H1 (cell line): ENCODE results near the gene CBX2. TPM values are rescaled to one million over a fixed set of nuclear protein-coding genes. Genes with fewer than 3 reads are reported as not detected.

Experiments
- CTCF ChIA-PET: fragments of 300-600 bp; sonication (Branson Sonifier 250); formaldehyde crosslinking; loops from one replicate; lab custom pipeline; 2021; ENCODE audit not compliant: partially characterized antibody; lab: Charles Lee
- POLR2A ChIA-PET: fragments of 300-600 bp; sonication (Branson Sonifier 250); formaldehyde crosslinking; loops from one replicate; lab custom pipeline; 2021; ENCODE audit warnings: inconsistent platforms; ENCODE audit not compliant: partially characterized antibody; lab: Charles Lee
- DNase-seq, 2 experiments: peaks; one replicate each; pipeline versions ENCODE4 v3.0.0 to v3.0.0-alpha.2; 2010 to 2022; ENCODE audit warnings: low spot score in 2 of 2, low read depth in 1 of 2, mixed read lengths in 1 of 2
- FAIRE-seq: peaks from 2 replicates; lab custom pipeline; 2011; peaks lifted over from hg19 to GRCh38; lab: Jason Lieb, UNC
- H2AFZ ChIP-seq: 2 replicates; pipeline ENCODE4 v1.8.1; 2012; ENCODE audit warnings: low read length, inconsistent platforms
- H2AK5ac ChIP-seq: 2 replicates; pipeline ENCODE4 v1.6.1; 2013; ENCODE audit warnings: low read depth, low read length
- H2BK120ac ChIP-seq: replicated peaks from 2 replicates; pipeline ENCODE3; 2013; ENCODE audit warnings: low read depth, low read length, inconsistent platforms
- H2BK12ac ChIP-seq: 2 replicates; pipeline ENCODE4 v1.6.1; 2013; ENCODE audit warnings: low read depth, low read length
- H2BK15ac ChIP-seq: 2 replicates; pipeline ENCODE4 v1.6.1; 2013; ENCODE audit warnings: low read length
- H2BK20ac ChIP-seq: 2 replicates; pipeline ENCODE4 v1.6.1; 2013; ENCODE audit warnings: low read length
- H2BK5ac ChIP-seq: 2 replicates; pipeline ENCODE4 v1.6.1; 2013; ENCODE audit warnings: low read depth, low read length
- H3K14ac ChIP-seq: 2 replicates; pipeline ENCODE4 v1.6.1; 2013; ENCODE audit warnings: inconsistent platforms; ENCODE audit not compliant: insufficient read length
- H3K18ac ChIP-seq: 2 replicates; pipeline ENCODE4 v1.6.1; 2013; ENCODE audit warnings: low read length; ENCODE audit errors: extremely low read depth
- H3K23ac ChIP-seq: 2 replicates; pipeline ENCODE4 v1.6.1; 2013; ENCODE audit warnings: inconsistent platforms; ENCODE audit not compliant: insufficient read length
- H3K23me2 ChIP-seq: 2 replicates; pipeline ENCODE4 v1.6.1; 2013; ENCODE audit warnings: low read depth, low read length
- H3K27ac ChIP-seq: 2 replicates; pipeline ENCODE4 v1.6.1; 2011; ENCODE audit warnings: low read depth, low read length, inconsistent platforms
- H3K27me3 ChIP-seq, 4 experiments: replicated peaks in 1 of 4; 1 replicate in 1 of 4; 2 replicates in 3 of 4; pipeline versions ENCODE4 v1.6.1 to v1.8.1; 2011 to 2013; ENCODE audit warnings: low read length in 3 of 4, mild to moderate bottlenecking in 3 of 4, inconsistent platforms in 2 of 4, mixed read lengths in 2 of 4, moderate library complexity in 1 of 4; ENCODE audit not compliant: control insufficient read depth in 3 of 4, insufficient read depth in 3 of 4; ENCODE audit errors: extremely low read depth in 1 of 4
- H3K36me3 ChIP-seq, 4 experiments: 2 replicates each; pipeline versions ENCODE4 v1.6.1 to v1.8.1; 2011 to 2013; ENCODE audit warnings: mild to moderate bottlenecking in 4 of 4, low read length in 3 of 4, moderate library complexity in 2 of 4, control low read depth in 1 of 4, inconsistent platforms in 1 of 4; ENCODE audit not compliant: insufficient read depth in 4 of 4, control insufficient read depth in 2 of 4
- H3K4ac ChIP-seq: replicated peaks from 2 replicates; pipeline ENCODE3; 2013; ENCODE audit warnings: low read length, low read depth, mixed read lengths, inconsistent platforms; ENCODE audit not compliant: insufficient read length
- H3K4me1 ChIP-seq, 4 experiments: replicated peaks in 1 of 4; 1 replicate in 1 of 4; 2 replicates in 3 of 4; pipeline versions ENCODE4 v1.6.1 to v1.8.1; 2011 to 2013; ENCODE audit warnings: low read length in 3 of 4, inconsistent platforms in 2 of 4, mixed read lengths in 1 of 4; ENCODE audit not compliant: insufficient read depth in 4 of 4, control insufficient read depth in 3 of 4
- H3K4me2 ChIP-seq, 2 experiments: 2 replicates each; pipeline versions ENCODE4 v1.6.1 to v1.8.1; 2011 to 2013; ENCODE audit warnings: low read depth in 2 of 2, low read length in 2 of 2, control low read depth in 1 of 2, inconsistent platforms in 1 of 2, mild to moderate bottlenecking in 1 of 2; ENCODE audit not compliant: insufficient read depth in 1 of 2
- H3K4me3 ChIP-seq, 4 experiments: fragments of 200-600, 300-600 bp in 1 of 4; sonication (generic), shearing (Covaris generic), sonication (Bioruptor Twin) in 1 of 4; 2 replicates each; pipeline versions ENCODE4 v1.5.1 to v1.8.1; 2011 to 2016; ENCODE audit warnings: low read length in 4 of 4, low read depth in 3 of 4, control low read depth in 2 of 4, inconsistent platforms in 2 of 4, mild to moderate bottlenecking in 2 of 4, mixed read lengths in 1 of 4, moderate library complexity in 1 of 4; ENCODE audit not compliant: insufficient read depth in 2 of 4; ENCODE audit errors: extremely low read depth in 1 of 4
- H3K56ac ChIP-seq: replicated peaks from 2 replicates; pipeline ENCODE3; 2013; ENCODE audit warnings: low read depth, mild to moderate bottlenecking, mixed read lengths, low read length, inconsistent platforms; ENCODE audit not compliant: insufficient read length
- H3K79me1 ChIP-seq: 2 replicates; pipeline ENCODE4 v1.6.1; 2013; ENCODE audit warnings: low read depth, low read length, control low read depth
- H3K79me2 ChIP-seq, 2 experiments: 2 replicates each; pipeline versions ENCODE4 v1.6.1 to v1.8.1; 2012 to 2013; ENCODE audit warnings: low read length in 2 of 2, mild to moderate bottlenecking in 2 of 2, inconsistent platforms in 1 of 2; ENCODE audit not compliant: insufficient read depth in 2 of 2, control insufficient read depth in 1 of 2
- H3K9ac ChIP-seq, 4 experiments: replicated peaks in 1 of 4; 1 replicate in 1 of 4; 2 replicates in 3 of 4; pipeline versions ENCODE4 v1.6.1 to v1.8.1; 2011 to 2013; ENCODE audit warnings: low read depth in 3 of 4, low read length in 3 of 4, control low read depth in 2 of 4, mild to moderate bottlenecking in 2 of 4, moderate library complexity in 2 of 4, inconsistent platforms in 1 of 4; ENCODE audit errors: extremely low read depth in 1 of 4
- H3K9me3 ChIP-seq, 2 experiments: 2 replicates each; pipeline versions ENCODE4 v1.6.1 to v1.8.1; 2012 to 2013; ENCODE audit warnings: mild to moderate bottlenecking in 2 of 2, moderate library complexity in 2 of 2, control low read depth in 1 of 2, inconsistent platforms in 1 of 2, low read depth in 1 of 2, low read length in 1 of 2, mixed read lengths in 1 of 2; ENCODE audit not compliant: insufficient read depth in 2 of 2
- H4K20me1 ChIP-seq, 2 experiments: replicated peaks in 1 of 2; 2 replicates each; pipeline versions ENCODE3 to v1.8.1; 2011 to 2013; ENCODE audit warnings: inconsistent platforms in 2 of 2, low read length in 2 of 2, mild to moderate bottlenecking in 1 of 2; ENCODE audit not compliant: insufficient read depth in 2 of 2, control insufficient read depth in 1 of 2
- H4K5ac ChIP-seq: 2 replicates; pipeline ENCODE4 v1.6.1; 2013; ENCODE audit warnings: low read length, low read depth, mixed read lengths, inconsistent platforms; ENCODE audit not compliant: insufficient read length
- H4K8ac ChIP-seq: 2 replicates; pipeline ENCODE4 v1.8.0; 2013; ENCODE audit warnings: mild to moderate bottlenecking, moderate library complexity, low read length, inconsistent platforms; ENCODE audit not compliant: insufficient read depth; ENCODE audit errors: extremely low read depth
- H4K91ac ChIP-seq: replicated peaks from 2 replicates; pipeline ENCODE3; 2013; ENCODE audit warnings: low read length, mixed read lengths, inconsistent platforms; ENCODE audit not compliant: insufficient read length
- EGR1 ChIP-seq: IDR thresholded peaks from 2 replicates; pipeline ENCODE4 v1.6.1; 2011; ENCODE audit warnings: low read depth, low read length, borderline replicate concordance
- WGBS, 2 experiments: shearing (Covaris generic) in 1 of 2; methylation state at CpG; one replicate each; pipeline versions ENCODE4 v1.1.6 to v1.1.7; 2013 to 2015; ENCODE audit warnings: low lambda C conversion rate in 2 of 2, mixed read lengths in 2 of 2, inconsistent platforms in 1 of 2, low coverage in 1 of 2, missing lambda C conversion rate in 1 of 2; ENCODE audit not compliant: insufficient replicate concordance in 2 of 2, insufficient coverage in 1 of 2, insufficient read length in 1 of 2; ENCODE audit errors: extremely low coverage in 1 of 2, missing lambda C conversion rate in 1 of 2; 5-methylcytosine and 5-hydroxymethylcytosine counted together
- polyA plus RNA-seq, 7 experiments: library from polyadenylated mRNA; depleted of rRNA in 3 of 7; stranded (reverse) in 5 of 7; unstranded in 2 of 7; fragments of >200 nt in 5 of 7; fragments of 200-250 nt in 2 of 7; gene quantifications; 1 replicate in 5 of 7; 2 replicates in 1 of 7; 4 replicates in 1 of 7; pipeline versions ENCODE4 v1.2.1 to v1.2.3, GENCODE V29; 2011 to 2013; ENCODE audit warnings: missing spikeins in 2 of 7, mixed read lengths in 2 of 7
- total RNA-seq: library from RNA; stranded (reverse); fragmentation: NEBNext Ultra II Directional; extraction: Animal tissue kit (Norgen Biotek cat#: 25700); gene quantifications from 2 replicates; pipeline ENCODE4 v1.2.1, GENCODE V29; 2021

The CBX2 gene
- total and polyA plus RNA-seq, 2 of the 8 experiments (the other 6 are each of a cell fraction or from before 2014, with no cell fraction given) = 64.3 to 83.9 TPM

GRCh38 chr17:79739148-79740062 is 38.5 kb upstream of the CBX2 start:
- Histone ChIP-seq H3K56ac (no peak overlapping the region), H3K4ac (no peak overlapping the region), H2AK5ac (no peak overlapping the region), H3K79me1 (no peaks in the 10 kb centered on the region), H3K14ac (no peak overlapping the region), H2BK20ac (no peak overlapping the region), H3K27ac (no peak overlapping the region), H4K8ac (no peak overlapping the region; the same call in 1 of the 2 replicates), H3K4me3 (no peak overlapping the region), H3K23ac (no peak overlapping the region), H4K5ac (no peak overlapping the region), H4K20me1 (no peaks in the 10 kb centered on the region), H3K4me2 (no peak overlapping the region), H3K36me3 (no peaks in the 10 kb centered on the region), H2BK5ac (no peak overlapping the region), H2BK15ac (no peak overlapping the region), H3K27me3 (peaks cover 0 to 24% (median 19%) of the 10 kb centered on the region in 4 experiments; a peak in 6 of 7 replicates), H3K18ac (no peak overlapping the region)
- POLR2A ChIA-PET = interaction anchor here (1.4 to 10.4 kb wide), 3 partner anchors 38 to 413 kb away, joined by 3 to 77 read pairs (median 4); partner anchors contain the start of gene CBX2
- no peak for DNase-seq
- TF ChIP-seq EGR1 = no peak
- TF ChIP-seq, all 59 proteins: peak for 0
- no peaks in the 10 kb centered on the region for H3K79me2 ChIP-seq
- no peak overlapping the region for H2BK120ac ChIP-seq
- H3K9me3 ChIP-seq = no peaks in the 10 kb centered on the region
- H3K9ac ChIP-seq = no peak overlapping the region
- H4K91ac ChIP-seq = no peak overlapping the region
- FAIRE-seq = no peak
- 93% methylated on average over 26 of the region's 28 CpGs; no CpG with 5 or more reads in 1 of the 2 experiments for WGBS, 2 experiments
- H2AFZ ChIP-seq = no peak overlapping the region
- CTCF ChIA-PET = interaction anchor here (0.8 to 2.7 kb wide), 9 partner anchors 17 to 108 kb away, joined by 3 to 9 read pairs (median 4); no protein-coding TSS in a partner anchor
- peaks cover 4% of the 10 kb centered on the region for H3K23me2 ChIP-seq
- no peak overlapping the region for H2BK12ac ChIP-seq
- H3K4me1 ChIP-seq = peaks cover 0 to 7% (median 1%) of the 10 kb centered on the region in 4 experiments; a peak in 2 of 7 replicates
